GM21737 (cell line): ENCODE measurements around the gene ADAM8.

Experiments
- ATAC-seq: cut with Tn5 transposase; IDR thresholded peaks from one replicate; pipeline ENCODE4 v1.9.1; 2021; ENCODE audit warnings: mild to moderate bottlenecking, moderate library complexity; ENCODE audit not compliant: unreplicated experiment

ADAM8 gene

GRCh38 chr10:133282846-133283390 is 6.2 kb upstream of the ADAM8 start:
- ATAC-seq: no peak

DNA sequence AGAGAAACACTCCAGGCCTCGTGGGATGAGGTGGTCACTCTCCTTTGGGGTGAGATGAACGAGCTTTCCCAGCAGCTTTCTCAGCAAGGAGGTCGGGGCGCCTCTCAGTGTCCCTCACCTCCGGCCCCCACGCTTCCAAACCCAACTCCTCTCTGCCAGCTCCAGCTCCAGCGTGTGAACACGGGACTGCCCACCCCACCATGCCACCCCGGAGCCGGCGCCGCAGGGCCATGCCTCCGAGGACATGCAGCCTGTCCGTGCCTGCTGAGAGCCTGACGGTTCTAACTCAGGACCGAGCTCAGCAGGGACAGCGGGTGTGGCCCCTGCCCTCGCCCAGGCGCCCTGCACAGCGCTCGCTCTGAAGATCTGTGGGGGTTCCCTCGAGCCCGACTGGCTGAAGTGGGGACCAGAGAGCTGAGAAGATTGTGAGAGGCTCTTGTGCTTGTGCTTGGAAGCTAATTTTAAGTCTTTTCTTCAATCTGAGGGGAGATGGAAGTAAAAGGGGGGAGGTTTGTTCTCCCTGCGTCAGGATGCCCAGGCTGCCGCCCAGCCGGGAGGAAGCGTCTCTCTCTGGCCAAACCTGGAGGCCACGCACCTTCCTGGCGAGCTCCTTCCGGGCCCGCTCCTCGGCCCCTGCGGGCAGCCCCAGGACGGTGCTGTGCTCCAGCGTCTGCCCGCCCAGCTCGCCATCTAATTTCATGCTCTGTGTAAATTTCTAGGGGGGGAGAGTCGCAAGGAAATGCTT is 5.1 kb upstream of the ADAM8 start:
- ATAC-seq: no peak

DNA sequence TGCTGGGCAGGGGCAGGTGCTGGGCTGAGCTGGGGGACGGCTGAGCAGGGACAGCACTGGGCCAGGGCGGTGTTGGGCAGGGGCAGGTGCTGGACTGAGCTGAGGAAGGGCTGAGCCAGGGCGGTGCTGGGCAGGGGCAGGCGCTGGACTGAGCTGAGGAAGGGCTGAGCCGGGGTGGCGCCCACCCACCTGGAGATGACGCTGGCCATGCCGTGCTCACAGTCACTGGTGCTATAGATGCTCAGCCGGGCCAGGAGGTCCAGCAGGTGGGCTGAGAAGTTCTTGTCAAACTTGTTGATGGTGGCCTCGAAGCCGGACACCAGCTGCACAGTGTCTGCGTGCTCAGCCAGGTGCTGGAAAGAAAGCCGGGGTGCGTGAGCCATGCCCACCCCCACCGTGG is 4.4 kb upstream of the ADAM8 start:
- ATAC-seq: no peak

DNA sequence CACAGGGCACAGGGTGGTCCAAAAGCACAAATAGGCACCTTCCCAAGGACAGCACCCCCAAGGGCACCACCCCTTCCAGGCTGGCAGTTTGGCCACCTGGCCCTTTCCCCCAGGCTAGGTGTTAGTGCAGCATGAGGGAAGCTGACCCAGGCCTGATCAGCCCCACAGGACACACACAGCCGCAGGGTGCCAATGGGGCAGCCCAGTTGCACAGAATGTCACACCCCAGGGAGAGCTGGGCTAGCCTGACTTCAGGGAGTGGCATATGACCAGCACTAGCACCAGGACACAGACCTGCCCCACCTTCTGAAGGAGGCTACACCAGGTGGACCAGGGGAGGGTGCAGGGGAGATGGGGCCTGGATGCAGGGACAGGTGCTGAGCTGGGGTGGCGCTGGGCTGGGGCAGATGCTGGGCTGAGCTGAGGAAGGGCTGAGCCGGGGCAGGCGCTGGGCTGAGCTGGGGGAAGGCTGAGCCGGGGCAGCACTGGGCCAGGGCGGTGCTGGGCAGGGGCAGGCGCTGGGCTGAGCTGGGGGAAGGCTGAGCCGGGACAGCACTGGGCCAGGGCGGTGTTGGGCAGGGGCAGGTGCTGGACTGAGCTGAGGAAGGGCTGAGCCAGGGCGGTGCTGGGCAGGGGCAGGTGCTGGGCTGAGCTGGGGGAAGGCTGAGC is 3.9 kb upstream of the ADAM8 start:
- no peak for ATAC-seq

GRCh38 chr10:133279326-133280226 is 2.9 kb upstream of the ADAM8 start:
- ATAC-seq: no peak

- ATAC-seq: peak; percentile 33
Measured at GRCh38 chr10:133278577-133279265, 2.1 kb upstream of the ADAM8 start.

GRCh38 chr10:133277993-133278576 is 1.4 kb upstream of the ADAM8 start:
- no peak for ATAC-seq

GRCh38 chr10:133277277-133277992 is 767 bp upstream of the ADAM8 start:
- ATAC-seq: no peak

GRCh38 chr10:133276100-133276434 is 601 bp downstream of the ADAM8 start:
- no peak for ATAC-seq

GRCh38 chr10:133275684-133276092 is 980 bp downstream of the ADAM8 start:
- ATAC-seq: no peak

DNA sequence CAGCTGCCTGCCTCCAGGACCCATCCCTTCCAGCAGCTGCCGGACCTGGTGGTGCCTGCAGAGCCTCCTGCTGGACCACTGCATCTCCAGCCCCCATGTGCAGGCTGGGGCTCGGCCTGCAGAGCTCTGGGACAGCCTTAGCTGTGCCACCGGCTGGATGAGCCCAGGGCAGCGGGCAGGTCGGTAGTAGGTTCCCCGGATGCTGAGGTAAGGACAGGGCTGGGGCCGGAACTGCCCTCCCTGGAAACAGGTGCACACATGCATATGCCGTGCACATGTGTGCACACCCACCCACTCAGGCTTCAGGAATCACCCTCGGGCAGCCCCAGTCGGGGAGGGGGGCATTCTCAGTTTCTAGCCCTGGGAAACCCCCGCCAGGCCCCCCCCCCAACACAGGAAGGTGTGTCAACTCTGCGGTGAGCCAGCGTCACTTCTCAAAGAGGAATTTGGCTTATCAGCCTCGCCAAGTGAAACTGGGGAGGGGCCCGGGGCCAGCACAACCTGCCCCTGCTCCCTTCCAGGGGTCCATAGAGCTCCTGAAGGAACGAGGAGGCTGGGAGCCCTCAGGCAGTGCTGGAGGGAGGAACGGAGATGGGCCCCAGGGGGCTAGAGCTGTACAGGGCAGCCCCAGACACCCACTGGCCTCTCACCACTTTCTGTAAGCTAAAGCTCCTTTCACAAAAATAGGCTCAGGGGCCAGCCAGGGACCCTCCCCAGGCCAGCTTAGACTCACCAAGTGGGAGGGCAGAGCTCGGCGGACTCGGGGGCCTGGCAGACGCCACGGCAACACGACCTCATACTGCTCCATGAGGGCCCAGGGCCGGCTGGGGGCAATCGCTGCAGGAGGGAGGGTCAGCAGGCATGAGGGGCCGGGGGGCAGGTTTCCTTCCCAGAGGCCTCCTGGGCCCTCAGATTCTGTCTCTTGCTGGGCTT is 1.7 kb downstream of the ADAM8 start:
- ATAC-seq: peak; percentile 48

- ATAC-seq: no peak
Measured at GRCh38 chr10:133273534-133274143, 3.0 kb downstream of the ADAM8 start.

- no peak for ATAC-seq
Measured at GRCh38 chr10:133272964-133273420, 3.7 kb downstream of the ADAM8 start.

DNA sequence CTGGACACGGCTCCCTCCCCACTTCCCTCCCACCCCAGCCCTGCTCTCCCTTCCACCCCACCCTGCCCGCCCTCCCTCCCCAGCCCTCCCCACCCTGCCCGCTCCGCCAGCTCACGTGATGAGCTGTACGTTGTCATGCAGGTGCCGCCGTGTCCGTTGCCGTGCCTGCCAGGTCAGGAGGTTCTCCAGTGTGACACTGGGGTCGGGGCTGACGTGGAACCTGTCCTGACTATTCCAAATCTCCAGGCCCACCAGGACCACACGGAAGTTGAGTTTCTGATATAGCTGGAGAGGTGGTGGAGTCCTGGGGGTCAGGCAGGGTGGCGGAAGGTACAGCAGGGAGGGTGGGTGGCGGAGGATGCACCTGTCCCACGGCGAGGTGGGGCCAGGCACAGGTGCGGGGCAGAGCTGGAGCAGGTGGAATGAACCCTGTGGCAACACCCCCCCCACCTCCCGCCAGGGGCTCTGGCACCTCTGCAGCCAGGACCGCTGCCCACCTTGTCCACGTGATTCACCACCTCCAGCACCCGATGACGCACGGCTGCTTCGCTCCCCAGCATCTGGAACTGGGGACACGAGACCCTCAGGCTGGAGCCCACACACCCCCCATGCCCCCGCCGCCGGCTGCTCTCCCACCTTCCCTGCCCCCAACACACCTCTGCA is 4.2 kb downstream of the ADAM8 start:
- ATAC-seq: no peak

DNA sequence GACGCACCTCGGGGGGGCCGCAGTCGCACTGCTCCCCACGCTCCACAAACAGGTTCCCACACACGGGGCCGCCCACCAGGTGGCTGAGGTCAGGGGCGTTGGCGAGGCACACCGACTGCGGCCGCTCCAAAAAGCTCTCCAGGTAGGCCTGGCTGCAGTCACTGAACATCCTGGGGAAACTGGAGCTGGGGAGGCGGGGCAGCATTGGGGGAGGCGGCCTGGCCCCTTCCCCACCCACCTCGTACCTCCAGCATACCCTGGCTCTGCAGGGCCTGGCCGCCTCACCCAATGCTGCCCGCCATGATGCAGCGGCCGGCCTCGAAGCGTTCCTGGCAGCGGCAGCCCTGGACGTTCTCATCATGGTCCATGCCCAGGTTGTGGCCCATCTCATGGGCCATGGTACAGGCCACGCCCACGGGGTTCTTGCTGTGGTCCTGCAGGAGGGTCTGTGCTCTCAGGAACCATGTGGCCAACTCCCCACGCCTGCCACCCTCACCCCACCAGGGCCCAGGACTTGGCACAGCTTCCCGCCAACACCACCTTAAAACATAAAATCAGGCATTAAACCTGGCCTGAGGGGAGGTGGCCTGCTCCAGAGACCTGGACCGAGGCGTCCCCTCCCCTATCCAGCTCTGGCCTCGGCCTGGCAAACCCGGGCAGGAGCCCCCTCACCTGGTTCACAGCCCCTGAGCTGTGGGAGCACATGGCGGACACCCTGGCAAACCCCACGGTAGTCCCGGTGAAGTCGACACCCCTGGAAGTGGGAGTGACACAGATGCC is 5.0 kb downstream of the ADAM8 start:
- no peak for ATAC-seq

- no peak for ATAC-seq
Measured at GRCh38 chr10:133270773-133271297, 5.8 kb downstream of the ADAM8 start.

DNA sequence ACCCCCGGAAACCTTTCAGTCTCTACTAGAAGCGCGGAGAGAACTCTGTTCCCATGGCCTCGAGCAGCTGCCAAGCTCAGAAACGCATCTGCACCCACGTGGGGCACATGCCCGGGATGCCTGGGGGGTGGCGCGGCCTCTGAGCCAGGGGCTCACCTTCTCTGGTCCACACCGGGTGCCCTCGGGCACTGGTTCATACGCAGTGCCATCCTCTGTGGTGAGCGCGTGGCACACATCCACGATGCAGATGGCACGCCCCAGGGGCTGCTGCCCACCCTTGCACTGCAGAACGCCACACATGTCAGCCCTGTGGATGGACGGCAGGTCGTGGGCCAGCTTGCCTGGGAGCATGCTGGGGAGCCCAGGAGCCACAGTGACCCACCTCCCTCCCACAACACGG is 6.5 kb downstream of the ADAM8 start:
- ATAC-seq: no peak
